HepG2 (cell line): ENCODE results near the gene ANO9. TPM values are rescaled to one million over a fixed set of nuclear protein-coding genes. Genes with fewer than 3 reads are reported as not detected.

Source experiments
- CERS6 ChIP-seq: sonication (generic); formaldehyde crosslinking; IDR thresholded peaks from 2 replicates; pipeline ENCODE4 v1.5.0; 2020; ENCODE audit warnings: missing genetic modification reagents
- CHCHD3 ChIP-seq: sonication (generic); formaldehyde crosslinking; IDR thresholded peaks from 2 replicates; pipeline ENCODE4 v1.8.0; 2022; ENCODE audit warnings: mild to moderate bottlenecking, missing genetic modification reagents, moderate library complexity
- CSRNP2 ChIP-seq: sonication (generic); formaldehyde crosslinking; conservative IDR thresholded peaks from 2 replicates; pipeline ENCODE4 v1.8.0; 2022; ENCODE audit warnings: low read depth, missing genetic modification reagents
- E2F5 ChIP-seq: sonication (generic); formaldehyde crosslinking; conservative IDR thresholded peaks from 2 replicates; pipeline ENCODE4 v1.4.0; 2020; ENCODE audit warnings: missing genetic modification reagents
- ELF1 ChIP-seq: sonication (generic); formaldehyde crosslinking; IDR thresholded peaks from 2 replicates; pipeline ENCODE4 v1.4.0; 2020; ENCODE audit warnings: missing genetic modification reagents
- ELF3 ChIP-seq: IDR thresholded peaks from 2 replicates; pipeline ENCODE4 v1.6.1; 2016; ENCODE audit warnings: missing genetic modification reagents, missing compliant biosample characterization
- HDAC1 ChIP-seq: sonication (generic); formaldehyde crosslinking; IDR thresholded peaks from 2 replicates; pipeline ENCODE4 v1.5.1; 2020; ENCODE audit warnings: mild to moderate bottlenecking, missing genetic modification reagents
- HMG20B ChIP-seq: conservative IDR thresholded peaks from 2 replicates; pipeline ENCODE4 v1.6.1; 2016; ENCODE audit warnings: missing genetic modification reagents, missing compliant biosample characterization
- HOXA7 ChIP-seq: sonication (generic); formaldehyde crosslinking; IDR thresholded peaks from 2 replicates; pipeline ENCODE4 v1.8.1; 2022; ENCODE audit warnings: mild to moderate bottlenecking, missing genetic modification reagents, moderate library complexity
- IKZF1 ChIP-seq: fragments of 450-650 bp; IDR thresholded peaks from 2 replicates; pipeline ENCODE4 v1.7.1; 2016
- KDM3A ChIP-seq: IDR thresholded peaks from 2 replicates; pipeline ENCODE4 v1.6.1; 2018; ENCODE audit warnings: low read depth, missing compliant biosample characterization
- NFATC3 ChIP-seq: sonication (generic); formaldehyde crosslinking; IDR thresholded peaks from 2 replicates; pipeline ENCODE4 v1.5.1; 2020; ENCODE audit warnings: mild to moderate bottlenecking, missing genetic modification reagents
- NFIB ChIP-seq: sonication (generic); formaldehyde crosslinking; IDR thresholded peaks from 2 replicates; pipeline ENCODE4 v1.9.0; 2021; ENCODE audit warnings: missing genetic modification reagents, mild to moderate bottlenecking, borderline replicate concordance
- NFKBIZ ChIP-seq: IDR thresholded peaks from 2 replicates; pipeline ENCODE4 v1.6.1; 2018; ENCODE audit warnings: missing genetic modification reagents, missing compliant biosample characterization
- NR3C1 ChIP-seq: sonication (generic); formaldehyde crosslinking; IDR thresholded peaks from 2 replicates; pipeline ENCODE4 v1.4.0; 2020; ENCODE audit warnings: missing genetic modification reagents
- PAF1 ChIP-seq: IDR thresholded peaks from 2 replicates; pipeline ENCODE4 v1.6.1; 2016; ENCODE audit warnings: missing genetic modification reagents, missing compliant biosample characterization
- PHB2 ChIP-seq: fragments of 450-650 bp; IDR thresholded peaks from 2 replicates; pipeline ENCODE4 v1.6.1; 2018; ENCODE audit not compliant: partially characterized antibody
- PHF21A ChIP-seq: sonication (generic); formaldehyde crosslinking; IDR thresholded peaks from 2 replicates; pipeline ENCODE4 v1.5.0; 2020; ENCODE audit warnings: mild to moderate bottlenecking, missing genetic modification reagents
- RBM22 ChIP-seq: fragments of 200-400 bp; formaldehyde crosslinking; optimal IDR thresholded peaks from 2 replicates; pipeline ENCODE3; 2017; ENCODE audit warnings: mild to moderate bottlenecking, low read length, moderate library complexity
- REL ChIP-seq: sonication (generic); formaldehyde crosslinking; conservative IDR thresholded peaks from 2 replicates; pipeline ENCODE4 v1.8.0; 2022; ENCODE audit warnings: mild to moderate bottlenecking, missing genetic modification reagents, moderate library complexity
- STAT5B ChIP-seq: sonication (generic); formaldehyde crosslinking; IDR thresholded peaks from 2 replicates; pipeline ENCODE4 v1.4.0; 2020; ENCODE audit warnings: missing genetic modification reagents
- ZBTB46 ChIP-seq: sonication (generic); formaldehyde crosslinking; IDR thresholded peaks from 2 replicates; pipeline ENCODE4 v1.4.0; 2020; ENCODE audit warnings: mild to moderate bottlenecking, missing genetic modification reagents, borderline replicate concordance
- ZNF24 ChIP-seq: fragments of 450-650 bp; IDR thresholded peaks from 2 replicates; pipeline ENCODE4 v1.6.1; 2017; ENCODE audit warnings: antibody characterized with exemption, mild to moderate bottlenecking
- ZNF251 ChIP-seq: sonication (generic); formaldehyde crosslinking; IDR thresholded peaks from 2 replicates; pipeline ENCODE4 v1.9.0; 2021; ENCODE audit warnings: mild to moderate bottlenecking, missing genetic modification reagents
- ZNF367 ChIP-seq: sonication (generic); formaldehyde crosslinking; IDR thresholded peaks from 2 replicates; pipeline ENCODE4 v1.4.0; 2020; ENCODE audit warnings: missing genetic modification reagents, borderline replicate concordance
- ZNF383 ChIP-seq: sonication (generic); formaldehyde crosslinking; IDR thresholded peaks from 2 replicates; pipeline ENCODE4 v1.4.0; 2020; ENCODE audit warnings: missing genetic modification reagents, mild to moderate bottlenecking, borderline replicate concordance
- ZNF451 ChIP-seq: sonication (generic); formaldehyde crosslinking; IDR thresholded peaks from 2 replicates; pipeline ENCODE4 v1.5.0; 2020; ENCODE audit warnings: mild to moderate bottlenecking, missing genetic modification reagents
- polyA plus RNA-seq, 8 experiments: library from polyadenylated mRNA; depleted of rRNA in 3 of 8; stranded (reverse) in 7 of 8; unstranded in 1 of 8; fragments of >200 nt; fragmentation: Illumina TruSeq in 4 of 8; extraction: Trizol in 4 of 8; gene quantifications; 2 replicates each; pipeline versions ENCODE4 v1.2.1 to v1.2.3, GENCODE V29; 2011 to 2016; ENCODE audit warnings: low read depth in 4 of 8, missing spikeins in 1 of 8, mixed read lengths in 1 of 8; ENCODE audit not compliant: insufficient read depth in 1 of 8
- total RNA-seq, 5 experiments: library from RNA; depleted of rRNA; stranded (reverse); fragments of >200 nt; fragmentation: Illumina TruSeq; extraction: Trizol; gene quantifications; 2 replicates each; pipeline ENCODE4 v1.2.3, GENCODE V29; 2016; ENCODE audit warnings: low read depth in 1 of 5

The ANO9 gene
- total and polyA plus RNA-seq, 2 of the 13 experiments (the other 11 are each of a cell fraction or from before 2014, with no cell fraction given), result 8.9 to 14.3 TPM

- TF ChIP-seq NFIB (CRISPR knock-in tag) (no peak), RBM22 (no peak), CERS6 (CRISPR knock-in tag) (no peak), REL (CRISPR knock-in tag) (no peak), ELF1 (CRISPR knock-in tag) (peak; percentile 70), STAT5B (CRISPR knock-in tag) (peak; percentile 32; the same call in 1 of the 2 replicates), NFATC3 (CRISPR knock-in tag) (no peak), PAF1 (CRISPR knock-in tag) (no peak), ELF3 (CRISPR knock-in tag) (peak; percentile 63; the same call in 1 of the 2 replicates), ZNF251 (CRISPR knock-in tag) (no peak), E2F5 (CRISPR knock-in tag) (no peak), ZNF383 (CRISPR knock-in tag) (no peak), PHF21A (CRISPR knock-in tag) (0 out of 2 replicates have a peak, but pooled peaks have one; percentile 50), PHB2 (no peak), KDM3A (CRISPR knock-in tag) (peak; percentile 90; the same call in 1 of the 2 replicates), CHCHD3 (CRISPR knock-in tag) (no peak), CSRNP2 (CRISPR knock-in tag) (no peak), ZBTB46 (CRISPR knock-in tag) (0 out of 2 replicates have a peak, but pooled peaks have one; percentile 67), IKZF1 (no peak), ZNF367 (CRISPR knock-in tag) (no peak), HOXA7 (CRISPR knock-in tag) (no peak), HDAC1 (CRISPR knock-in tag) (peak; percentile 87), ZNF451 (CRISPR knock-in tag) (no peak; the same call in 1 of the 2 replicates), HMG20B (CRISPR knock-in tag) (0 out of 2 replicates have a peak, but pooled peaks have one; percentile 32), NR3C1 (CRISPR knock-in tag) (no peak), NFKBIZ (CRISPR knock-in tag) (no peak), ZNF24 (no peak)
Measured at GRCh38 chr11:447923-448731, 6.3 kb upstream of the ANO9 start (continued).
